ENCODE measurements around the gene MACO1. TPM values are rescaled to one million over a fixed set of nuclear protein-coding genes. Genes with fewer than 3 reads are reported as not detected.
A peak's percentile ranks its signal among the peaks of the same experiment; 100 is the strongest.

The MACO1 gene
- total and polyA plus RNA-seq, 5 experiments from 2014 or later = 7.6 to 28.0 (median 8.8) TPM

DNA sequence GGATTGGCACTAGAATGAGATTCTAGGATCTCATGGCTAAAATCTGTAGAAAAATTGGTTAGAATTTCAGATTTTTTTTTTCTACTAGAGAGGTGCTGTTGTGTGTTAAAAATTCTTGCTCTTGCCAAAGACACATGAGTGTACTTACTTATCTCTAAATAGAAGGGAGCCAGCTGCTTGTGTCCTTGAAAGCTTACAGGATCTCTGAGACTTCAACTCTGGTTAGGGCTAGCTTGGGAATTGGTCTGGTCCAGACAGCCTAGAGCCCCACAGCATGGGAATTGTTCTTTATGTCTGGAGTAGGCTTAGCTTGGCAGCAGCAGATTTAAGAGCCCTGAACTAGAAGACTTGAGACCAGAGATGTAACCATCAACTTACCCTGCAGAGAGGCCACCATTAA, 37.3 kb downstream of the MACO1 start:
- no peak for ATAC-seq
- peak overlapping the region; percentile 5 to 90 (median 80) for H3K27ac Mint-ChIP-seq
- H3K36me3 Mint-ChIP-seq = peaks cover 5 to 27% (median 15%) of the 10 kb centered on the region in 3 donors
- H3K27me3 Mint-ChIP-seq = no peaks in the 10 kb centered on the region
- no peaks in the 10 kb centered on the region for H3K9me3 Mint-ChIP-seq
- peaks cover 17 to 51% (median 45%) of the 10 kb centered on the region in 4 donors for H3K4me1 Mint-ChIP-seq
- POLR2A ChIA-PET = interaction anchor here (0.6 to 1.3 kb wide), 5 partner anchors 17 to 343 kb away, joined by 3 to 7 read pairs (median 3); partner anchors contain the start of gene MACO1
- H3K4me3 Mint-ChIP-seq = peak overlapping the region in 6 of 10 donors; percentile 22 to 64 (median 36)
- DNase-seq = no peak

DNA sequence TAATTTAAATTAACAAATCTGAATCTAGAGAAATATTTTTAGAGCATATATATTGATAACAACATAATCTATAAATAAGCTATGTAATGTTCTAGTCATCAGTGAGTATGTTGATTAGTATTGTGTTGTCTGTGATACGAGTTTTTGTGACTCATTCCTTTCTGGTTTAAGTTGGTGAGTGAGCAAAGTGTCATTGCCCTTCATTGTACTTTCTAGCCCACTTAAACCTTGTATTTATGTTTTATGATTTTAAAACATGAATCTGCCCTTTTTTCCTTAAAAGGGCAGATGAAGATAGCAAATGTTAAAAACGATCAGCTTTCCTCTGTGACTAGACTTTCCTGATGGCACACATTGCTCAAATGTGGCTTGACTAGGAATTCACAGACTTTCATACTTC, 38.5 kb downstream of the MACO1 start:
- Mint-ChIP-seq H3K4me1 (peaks cover 21 to 61% (median 54%) of the 10 kb centered on the region in 4 donors), H3K27me3 (no peaks in the 10 kb centered on the region), H3K9me3 (no peaks in the 10 kb centered on the region), H3K27ac (no peak overlapping the region), H3K4me3 (no peak overlapping the region), H3K36me3 (peaks cover 5 to 25% (median 15%) of the 10 kb centered on the region in 3 donors)
- POLR2A ChIA-PET = interaction anchor here (0.7 to 1.2 kb wide), 2 partner anchors 9 to 13 kb away, joined by 4 to 5 read pairs; no protein-coding TSS in a partner anchor
- ATAC-seq (no peak), DNase-seq (no peak)

DNA sequence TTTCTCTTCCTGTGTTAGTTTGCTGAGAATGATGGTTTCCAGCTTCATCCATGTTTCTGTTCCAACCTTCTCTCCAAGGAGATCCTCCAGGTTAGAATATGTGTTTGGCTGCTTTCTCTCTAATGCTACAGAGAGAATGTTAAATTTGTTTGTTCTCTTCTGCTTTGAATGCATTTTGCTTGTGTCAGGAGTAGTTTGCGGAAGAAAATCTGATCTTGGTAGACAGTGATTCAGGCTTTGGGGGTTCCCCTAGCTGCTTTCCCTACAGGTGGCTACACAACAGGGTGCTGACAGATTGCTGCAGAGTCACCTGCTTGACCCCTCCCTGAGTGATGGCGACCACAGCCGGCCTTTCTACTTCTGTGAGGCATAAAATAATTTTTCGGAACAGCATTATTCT, 41.8 kb downstream of the MACO1 start:
- peak overlapping the region; percentile 11 to 99 (median 87) for H3K27ac Mint-ChIP-seq
- peaks cover 34 to 75% (median 70%) of the 10 kb centered on the region in 4 donors for H3K4me1 Mint-ChIP-seq
- POLR2A ChIA-PET = interaction anchor here (1.1 to 1.8 kb wide), 3 partner anchors 16 to 42 kb away, joined by 3 to 7 read pairs (median 3); partner anchors contain the start of gene MACO1
- ATAC-seq (peak; percentile 38 to 58), DNase-seq (peak in 2 of 10 donors; percentile 5 to 20)
- H3K27me3 Mint-ChIP-seq = no peaks in the 10 kb centered on the region
- H3K36me3 Mint-ChIP-seq = peaks cover 0 to 19% (median 6%) of the 10 kb centered on the region in 3 donors
- H3K4me3 Mint-ChIP-seq = peak overlapping the region; percentile 31 to 81 (median 74)
- no peaks in the 10 kb centered on the region for H3K9me3 Mint-ChIP-seq

DNA sequence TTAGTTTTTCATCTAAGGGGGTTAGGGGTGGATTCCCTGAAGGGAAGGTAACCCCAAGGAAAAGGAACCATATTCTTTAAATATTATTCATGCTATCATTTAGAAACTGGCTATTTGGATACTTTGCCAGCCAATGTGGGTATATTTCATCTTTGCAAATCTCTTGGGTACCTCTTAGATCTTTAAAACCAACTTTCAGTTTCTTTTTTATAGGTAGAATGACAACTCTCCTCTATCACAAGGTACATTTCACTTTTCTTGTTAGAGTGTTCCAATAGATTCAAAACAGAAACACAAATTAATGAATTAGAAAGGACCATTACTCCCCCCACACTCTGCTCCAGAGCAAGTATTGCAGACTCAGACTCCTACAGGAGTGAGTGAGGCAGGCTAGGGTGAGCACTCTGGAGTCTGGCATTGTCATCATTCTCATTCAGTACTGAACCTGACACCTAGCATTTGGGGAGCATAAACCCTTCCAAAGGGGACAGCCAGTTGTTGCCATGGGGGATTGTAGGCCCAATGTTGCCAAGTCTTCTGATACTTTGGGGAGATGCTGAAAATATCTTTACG, 43.0 kb downstream of the MACO1 start:
- DNase-seq (peak in 3 of 10 donors; percentile 13 to 37 (median 29)), ATAC-seq (peak; percentile 47)
- POLR2A ChIA-PET = interaction anchor here (1.3 to 3.5 kb wide), 2 partner anchors 43 to 45 kb away, joined by 3 to 20 read pairs; partner anchors contain the start of gene MACO1
- no peaks in the 10 kb centered on the region for H3K27me3 Mint-ChIP-seq
- H3K9me3 Mint-ChIP-seq = no peaks in the 10 kb centered on the region
- H3K4me3 Mint-ChIP-seq = peak overlapping the region; percentile 60 to 87 (median 84)
- H3K36me3 Mint-ChIP-seq = peaks cover 0 to 16% (median 6%) of the 10 kb centered on the region in 3 donors
- H3K27ac Mint-ChIP-seq = peak overlapping the region; percentile 94 to 100 (median 98)
- H3K4me1 Mint-ChIP-seq = peaks cover 26 to 68% (median 63%) of the 10 kb centered on the region in 4 donors

DNA sequence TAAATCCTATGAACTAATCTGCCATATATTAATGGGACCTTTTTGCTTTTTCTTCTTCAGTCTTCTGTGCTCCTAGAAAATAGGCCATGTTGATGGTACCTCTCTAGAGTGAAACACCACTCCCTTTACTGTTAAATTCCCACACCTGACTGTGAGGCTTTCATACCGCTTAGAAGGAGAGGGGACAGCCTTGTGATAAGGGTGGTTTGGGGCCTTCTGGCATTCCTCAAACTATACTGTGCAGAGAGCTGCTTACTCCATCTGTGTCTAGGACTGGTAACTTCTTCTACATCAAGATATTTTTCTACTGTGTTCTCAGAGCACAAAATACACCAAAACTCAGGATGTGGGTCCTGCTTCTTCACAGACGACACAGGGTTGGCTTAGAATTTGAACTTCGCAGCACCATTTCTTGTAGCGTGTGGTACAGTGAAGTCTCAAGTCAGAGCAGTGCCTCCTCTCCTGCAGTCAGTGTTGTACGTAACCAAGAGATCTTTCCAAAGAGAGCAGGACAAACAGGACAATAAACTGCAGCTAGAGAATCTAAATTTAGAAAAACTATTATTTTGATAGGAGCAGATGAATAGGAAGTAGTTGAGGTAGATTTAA, 43.8 kb downstream of the MACO1 start:
- Mint-ChIP-seq H3K27me3 (no peaks in the 10 kb centered on the region), H3K4me3 (peak overlapping the region; percentile 60 to 87 (median 84)), H3K4me1 (peaks cover 26 to 70% (median 63%) of the 10 kb centered on the region in 4 donors), H3K36me3 (peaks cover 0 to 17% (median 6%) of the 10 kb centered on the region in 3 donors), H3K9me3 (no peaks in the 10 kb centered on the region), H3K27ac (peak overlapping the region; percentile 94 to 100 (median 98))
- DNase-seq (peak in 5 of 10 donors; percentile 17 to 63 (median 36)), ATAC-seq (peak; percentile 68 to 88)
- POLR2A ChIA-PET = interaction anchor here (0.6 to 3.5 kb wide), 3 partner anchors 44 to 780 kb away, joined by 3 to 20 read pairs (median 3); partner anchors contain the start of gene MACO1

DNA sequence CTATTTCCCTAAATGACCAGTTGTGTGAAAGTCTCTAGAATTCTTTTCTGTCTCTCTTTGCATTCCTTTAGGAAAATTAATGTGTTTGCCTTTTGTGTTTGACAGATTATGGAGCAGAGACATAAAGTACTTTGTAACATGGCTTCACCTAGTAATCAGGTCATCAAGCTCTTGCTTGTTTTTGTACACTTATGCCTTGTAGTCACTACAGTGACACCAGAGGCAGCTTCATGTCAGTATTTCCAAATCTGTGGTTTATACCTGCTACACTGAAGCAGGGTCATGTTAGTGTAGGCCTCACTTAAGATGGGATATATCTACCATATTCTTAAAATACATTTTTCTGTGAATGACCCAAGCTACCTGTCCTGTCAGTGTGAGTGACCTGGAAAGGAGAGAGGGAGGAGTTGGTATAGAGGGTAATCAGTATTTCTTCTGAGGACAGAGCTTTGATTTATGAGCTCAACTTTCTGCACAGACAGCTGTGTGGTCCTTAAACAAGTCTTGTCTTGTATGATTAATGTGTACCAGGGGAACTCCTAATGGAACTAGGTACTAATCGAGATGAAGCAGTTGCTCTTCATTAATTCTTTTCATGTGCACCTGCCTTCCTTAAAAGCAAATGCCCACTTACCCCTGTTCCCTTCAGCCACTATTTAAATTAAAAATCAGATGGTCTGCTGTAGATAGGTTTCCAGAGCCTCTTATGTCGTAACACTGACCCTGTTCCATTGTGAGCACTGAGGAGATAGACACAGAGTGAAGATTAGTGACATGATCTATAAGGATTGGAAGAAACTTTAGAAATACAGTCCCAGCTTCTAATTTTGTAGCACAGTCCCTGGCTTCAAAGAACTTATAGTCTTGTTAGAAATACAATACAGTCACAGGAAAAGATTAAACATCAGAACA, 45.7 kb downstream of the MACO1 start:
- POLR2A ChIA-PET = interaction anchor here (0.6 to 3.5 kb wide), 9 partner anchors 11 to 343 kb away, joined by 3 to 20 read pairs (median 3); partner anchors contain the start of genes MACO1, MTFR1L and RSRP1
- Mint-ChIP-seq H3K36me3 (peaks cover 0 to 9% (median 0%) of the 10 kb centered on the region in 3 donors), H3K27me3 (no peaks in the 10 kb centered on the region), H3K9me3 (no peaks in the 10 kb centered on the region), H3K4me3 (peak overlapping the region in 7 of 10 donors; percentile 14 to 57 (median 40)), H3K4me1 (peaks cover 26 to 66% (median 60%) of the 10 kb centered on the region in 4 donors), H3K27ac (peak overlapping the region; percentile 67 to 99 (median 86))
- ATAC-seq (peak in 1 of 2 donors; percentile 29), DNase-seq (peak in 1 of 10 donors; percentile 13)

DNA sequence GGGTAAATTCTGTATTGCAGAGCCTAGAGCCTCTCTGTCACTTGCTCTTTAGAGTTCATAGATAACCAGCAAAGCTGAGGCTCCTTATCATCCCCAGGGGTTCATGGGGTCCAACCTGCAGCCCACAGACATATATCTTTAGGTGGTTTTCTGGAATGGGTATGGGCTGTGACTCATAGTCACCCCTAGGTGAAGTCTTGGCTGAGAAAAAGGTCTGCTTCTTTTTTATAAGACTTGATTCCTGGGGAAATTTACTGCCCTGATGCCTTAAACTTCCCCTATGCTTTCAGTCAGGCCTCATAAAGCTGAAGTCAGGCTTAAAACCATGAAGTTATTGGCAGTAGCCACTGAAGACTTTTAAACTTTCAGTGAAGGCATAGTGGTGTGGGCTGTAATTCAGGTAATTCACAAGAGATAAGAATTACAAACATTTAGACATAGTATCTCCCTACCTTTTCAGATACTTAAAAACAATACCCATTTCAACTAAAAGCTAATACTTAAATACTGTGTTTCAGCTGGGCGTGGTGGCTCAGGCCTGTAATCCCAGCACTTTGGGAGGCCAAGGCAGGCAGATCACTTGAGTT, 46.8 kb downstream of the MACO1 start:
- POLR2A ChIA-PET = interaction anchor here (0.7 to 3.5 kb wide), 4 partner anchors 42 to 342 kb away, joined by 3 to 20 read pairs (median 3); partner anchors contain the start of genes MACO1, MTFR1L and RSRP1
- peaks cover 0 to 14% (median 0%) of the 10 kb centered on the region in 3 donors for H3K36me3 Mint-ChIP-seq
- H3K27ac Mint-ChIP-seq = peak overlapping the region in 9 of 10 donors; percentile 17 to 99 (median 78)
- H3K27me3 Mint-ChIP-seq = no peaks in the 10 kb centered on the region
- no peak overlapping the region for H3K4me3 Mint-ChIP-seq
- no peak for ATAC-seq
- DNase-seq = no peak
- no peaks in the 10 kb centered on the region for H3K9me3 Mint-ChIP-seq
- H3K4me1 Mint-ChIP-seq = peaks cover 30 to 69% (median 58%) of the 10 kb centered on the region in 4 donors

DNA sequence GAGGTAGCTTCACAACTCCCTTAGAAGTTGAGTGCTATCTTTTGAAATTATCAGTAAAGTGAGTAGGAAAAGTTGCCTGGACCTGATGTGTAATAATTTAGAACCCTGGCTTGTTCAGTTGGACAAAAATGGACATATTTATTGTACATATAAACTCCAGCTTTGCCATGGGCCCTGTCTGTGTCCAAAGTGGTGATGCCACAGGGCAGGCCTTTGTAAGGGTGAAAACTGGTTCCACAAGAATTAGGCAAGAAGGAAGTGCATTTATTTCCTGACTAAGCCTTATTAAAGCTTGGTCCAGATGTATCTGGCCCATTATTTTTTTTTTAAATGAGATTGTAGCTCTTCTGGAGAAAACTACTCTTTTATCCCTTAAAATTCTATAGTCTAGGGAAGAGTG, 47.9 kb downstream of the MACO1 start:
- DNase-seq = no peak
- H3K27ac Mint-ChIP-seq = no peak overlapping the region
- H3K27me3 Mint-ChIP-seq = no peaks in the 10 kb centered on the region
- ATAC-seq = no peak
- no peak overlapping the region for H3K4me3 Mint-ChIP-seq
- POLR2A ChIA-PET = interaction anchor here (1.3 to 4.0 kb wide), 2 partner anchors 47 to 231 kb away, joined by 3 to 12 read pairs; partner anchors contain the start of genes MACO1 and RSRP1
- H3K36me3 Mint-ChIP-seq = peaks cover 0 to 24% (median 0%) of the 10 kb centered on the region in 3 donors
- peaks cover 28 to 60% (median 47%) of the 10 kb centered on the region in 4 donors for H3K4me1 Mint-ChIP-seq
- no peaks in the 10 kb centered on the region for H3K9me3 Mint-ChIP-seq

DNA sequence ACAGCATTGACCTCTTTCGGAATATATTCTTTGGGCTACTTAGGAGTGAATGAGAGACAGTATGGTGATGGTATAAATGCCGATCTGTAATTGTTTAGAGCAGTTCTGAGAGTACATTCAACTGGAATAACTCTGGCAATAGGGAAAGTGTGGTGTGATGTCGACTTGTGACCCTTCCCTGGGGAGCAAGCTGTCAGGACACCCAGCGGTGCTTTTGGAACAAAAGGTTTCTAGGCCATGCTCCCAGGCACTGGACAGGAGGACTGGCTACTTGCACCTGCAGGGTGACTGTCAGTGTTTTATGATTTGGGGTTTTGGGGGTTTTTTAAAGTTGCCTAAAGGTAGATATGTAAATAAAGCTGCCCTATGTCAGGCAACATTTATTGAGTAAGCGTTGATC, 50.9 kb downstream of the MACO1 start:
- Mint-ChIP-seq H3K27ac (peak overlapping the region in 4 of 10 donors; percentile 6 to 79 (median 56)), H3K9me3 (no peaks in the 10 kb centered on the region), H3K36me3 (peaks cover 0 to 47% (median 0%) of the 10 kb centered on the region in 3 donors), H3K4me3 (no peak overlapping the region), H3K27me3 (no peaks in the 10 kb centered on the region), H3K4me1 (peaks cover 11 to 44% (median 24%) of the 10 kb centered on the region in 4 donors)
- POLR2A ChIA-PET = interaction anchor here (4.0 kb wide), 1 partner anchor 50 kb away, joined by 12 read pairs; the partner anchor contains the start of gene MACO1
- no peak for DNase-seq
- no peak for ATAC-seq

DNA sequence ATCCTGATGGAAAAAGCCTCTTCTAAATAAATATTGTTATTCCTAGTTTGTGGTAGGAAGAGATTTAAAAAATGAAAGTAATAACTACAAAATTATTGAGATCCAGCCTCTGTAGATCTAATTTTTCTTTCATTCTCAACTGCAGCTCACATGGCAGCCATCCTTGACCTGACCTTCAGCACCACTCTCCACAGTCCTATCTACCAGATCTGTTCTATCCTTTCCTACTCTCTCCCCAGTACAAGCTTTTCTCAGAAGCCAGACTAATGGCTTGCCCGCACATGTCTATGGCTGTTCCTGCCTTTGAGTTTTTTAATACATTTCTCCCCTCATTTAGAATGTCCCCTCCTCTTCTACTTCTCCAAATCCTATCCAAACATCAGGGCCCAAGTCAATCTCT, 51.5 kb downstream of the MACO1 start:
- Mint-ChIP-seq H3K27ac (peak overlapping the region in 8 of 10 donors; percentile 7 to 90 (median 60)), H3K4me3 (no peak overlapping the region), H3K9me3 (no peaks in the 10 kb centered on the region), H3K4me1 (peaks cover 8 to 41% (median 18%) of the 10 kb centered on the region in 4 donors), H3K27me3 (no peaks in the 10 kb centered on the region), H3K36me3 (peaks cover 0 to 50% (median 0%) of the 10 kb centered on the region in 3 donors)
- POLR2A ChIA-PET = interaction anchor here (0.6 to 4.0 kb wide), 3 partner anchors 13 to 51 kb away, joined by 3 to 12 read pairs (median 4); partner anchors contain the start of gene MACO1
- no peak for ATAC-seq
- no peak for DNase-seq

DNA sequence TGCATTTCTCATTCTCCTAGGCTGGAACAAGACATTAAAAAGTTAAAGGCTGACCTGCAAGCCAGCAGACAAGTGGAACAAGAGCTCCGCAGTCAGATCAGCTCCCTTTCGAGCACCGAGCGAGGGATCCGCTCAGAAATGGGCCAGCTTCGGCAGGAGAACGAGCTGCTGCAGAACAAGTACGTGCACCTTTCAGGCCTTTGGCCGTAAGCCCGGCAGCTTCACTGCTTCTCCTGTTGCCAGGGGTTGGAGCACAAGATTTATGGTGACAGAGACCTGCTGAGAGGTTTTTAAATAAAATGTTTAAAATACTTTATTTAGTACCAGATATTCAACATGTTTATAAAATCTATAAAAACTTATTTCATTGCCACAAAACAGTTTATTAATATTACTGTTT, 53.4 kb downstream of the MACO1 start:
- DNase-seq (no peak), ATAC-seq (no peak)
- peaks cover 8 to 35% (median 13%) of the 10 kb centered on the region in 4 donors for H3K4me1 Mint-ChIP-seq
- POLR2A ChIA-PET = no interaction called here
- no peak overlapping the region for H3K4me3 Mint-ChIP-seq
- peak overlapping the region in 5 of 10 donors; percentile 15 to 66 (median 38) for H3K27ac Mint-ChIP-seq
- H3K9me3 Mint-ChIP-seq = no peaks in the 10 kb centered on the region
- H3K27me3 Mint-ChIP-seq = no peaks in the 10 kb centered on the region
- H3K36me3 Mint-ChIP-seq = peaks cover 0 to 61% (median 6%) of the 10 kb centered on the region in 3 donors
